Measurements from ENCODE around the gene PROX2. TPM values are rescaled to one million over a fixed set of nuclear protein-coding genes. Genes with fewer than 3 reads are reported as not detected.

PROX2 gene
- total RNA-seq, 1 donor from 2014 or later = not detected

GRCh38 chr14:74864198-74864597 lies 11.7 kb downstream of the PROX2 start:
- H3K9me3 Mint-ChIP-seq = no peaks in the 10 kb centered on the region
- H3K27ac Mint-ChIP-seq (ENCODE audit: unreplicated experiment) = no peak overlapping the region
- DNase-seq (ENCODE audit: low read depth, low spot score) = no peak
- H3K4me1 Mint-ChIP-seq = peaks cover 4% of the 10 kb centered on the region
- H3K4me3 Mint-ChIP-seq = no peak overlapping the region
- no peak for TF ChIP-seq CTCF (conservative IDR thresholded peaks at IDR 0.05)
- no peaks in the 10 kb centered on the region for H3K36me3 Mint-ChIP-seq (ENCODE audit: low read depth)
- H3K27me3 Mint-ChIP-seq (ENCODE audit: low read depth) = peaks cover 9% of the 10 kb centered on the region

GRCh38 chr14:74863274-74863673 lies 12.7 kb downstream of the PROX2 start:
- H3K4me3 Mint-ChIP-seq = no peak overlapping the region
- no peak for DNase-seq (ENCODE audit: low read depth, low spot score)
- H3K27ac Mint-ChIP-seq (ENCODE audit: unreplicated experiment) = no peak overlapping the region
- no peak for TF ChIP-seq CTCF (conservative IDR thresholded peaks at IDR 0.05)
- peaks cover 4% of the 10 kb centered on the region for H3K4me1 Mint-ChIP-seq
- peaks cover 9% of the 10 kb centered on the region for H3K27me3 Mint-ChIP-seq (ENCODE audit: low read depth)
- no peaks in the 10 kb centered on the region for H3K9me3 Mint-ChIP-seq
- H3K36me3 Mint-ChIP-seq (ENCODE audit: low read depth) = no peaks in the 10 kb centered on the region

- DNase-seq (ENCODE audit: low read depth, low spot score) = no peak
- Mint-ChIP-seq H3K27me3 (ENCODE audit: low read depth) (peaks cover 7% of the 10 kb centered on the region), H3K27ac (ENCODE audit: unreplicated experiment) (no peak overlapping the region), H3K4me1 (no peaks in the 10 kb centered on the region), H3K9me3 (no peaks in the 10 kb centered on the region), H3K4me3 (no peak overlapping the region), H3K36me3 (ENCODE audit: low read depth) (no peaks in the 10 kb centered on the region)
- no peak for TF ChIP-seq CTCF (conservative IDR thresholded peaks at IDR 0.05)
Observed at GRCh38 chr14:74861734-74862090, 14.2 kb downstream of the PROX2 start.

- Mint-ChIP-seq H3K4me1 (no peaks in the 10 kb centered on the region), H3K27ac (ENCODE audit: unreplicated experiment) (no peak overlapping the region), H3K27me3 (ENCODE audit: low read depth) (peaks cover under 1% of the 10 kb centered on the region), H3K36me3 (ENCODE audit: low read depth) (no peaks in the 10 kb centered on the region), H3K4me3 (no peak overlapping the region), H3K9me3 (no peaks in the 10 kb centered on the region)
- TF ChIP-seq CTCF (conservative IDR thresholded peaks at IDR 0.05) = peak; percentile 88
- peak; percentile 99 for DNase-seq (ENCODE audit: low read depth, low spot score)
Observed at GRCh38 chr14:74860899-74861733, 14.8 kb downstream of the PROX2 start.

GRCh38 chr14:74859757-74860552 lies 16.0 kb downstream of the PROX2 start:
- Mint-ChIP-seq H3K27ac (ENCODE audit: unreplicated experiment) (no peak overlapping the region), H3K4me1 (no peaks in the 10 kb centered on the region), H3K36me3 (ENCODE audit: low read depth) (no peaks in the 10 kb centered on the region), H3K9me3 (no peaks in the 10 kb centered on the region), H3K4me3 (no peak overlapping the region), H3K27me3 (ENCODE audit: low read depth) (no peaks in the 10 kb centered on the region)
- no peak for DNase-seq (ENCODE audit: low read depth, low spot score)
- TF ChIP-seq CTCF (conservative IDR thresholded peaks at IDR 0.05) = no peak

Measured in neural crest cell (in vitro differentiated cells).